Activated T-cell treated with anti-CD3 and anti-CD28 coated beads, Interleukin-2, amount 50 U/mL, for 1 hour (primary cell): ENCODE measurements around the gene ZNF32.

Experiments used
- DNase-seq: peaks from one replicate; pipeline ENCODE4 v3.0.0-alpha.2; 2020

ZNF32 gene

GRCh38 chr10:43648398-43649184 is at the start of gene ZNF32:
Gene ZNF32 (minus strand): TSS chr10:43648881. CDS start chr10:43646133, 2,748 bp downstream.
- peak; percentile 85 for DNase-seq

DNA sequence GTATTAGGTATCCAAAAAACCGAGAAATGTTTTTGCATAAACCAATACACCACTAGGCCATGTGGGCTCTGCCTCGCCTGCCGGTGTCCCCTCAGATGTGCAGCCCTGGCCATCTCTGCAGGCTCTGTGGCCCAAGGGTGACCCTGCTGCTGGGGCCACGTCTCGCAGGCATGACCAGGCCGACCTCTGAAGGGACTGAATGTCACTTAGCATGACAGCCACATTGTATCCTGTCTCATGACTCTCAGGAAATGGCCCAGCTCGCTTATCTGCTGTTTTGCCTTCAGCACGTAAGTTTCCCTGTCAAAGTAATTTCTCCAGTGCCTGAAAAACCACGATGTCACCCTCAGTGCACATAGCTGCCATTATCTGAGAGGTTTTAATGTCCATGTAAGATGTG is 49.5 kb upstream of the ZNF32 start:
- no peak for DNase-seq

DNA sequence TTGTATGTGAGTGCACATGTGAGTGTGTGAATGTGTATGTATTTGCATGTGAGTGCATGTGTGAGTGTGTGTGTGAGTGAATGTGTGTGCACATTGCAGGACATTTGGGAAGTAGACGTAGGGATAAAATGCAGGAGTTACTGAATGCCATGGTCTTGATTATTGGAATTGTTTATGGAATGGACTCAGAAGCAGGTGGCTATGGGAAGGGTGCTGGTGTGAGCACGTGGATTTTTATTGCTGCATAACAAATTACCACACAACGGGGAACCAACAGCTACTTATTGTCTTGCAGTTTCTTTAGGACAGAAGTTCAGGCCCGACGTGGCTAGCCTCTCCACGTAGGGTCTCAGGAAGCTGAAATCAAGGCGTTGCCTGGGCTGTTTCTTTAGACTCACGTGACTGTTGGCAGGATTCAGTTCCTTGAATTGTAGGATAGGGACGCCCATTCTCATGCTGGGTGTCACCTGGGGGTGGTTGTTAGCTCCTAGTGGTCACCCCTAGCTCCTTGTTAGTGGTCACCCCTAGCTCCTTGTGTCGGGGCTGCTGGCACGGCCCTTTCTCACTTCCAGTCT is 48.3 kb upstream of the ZNF32 start:
- no peak for DNase-seq

- DNase-seq: no peak
These were observed 47.0 kb upstream of the ZNF32 start for GRCh38 chr10:43695730-43696129.

DNA sequence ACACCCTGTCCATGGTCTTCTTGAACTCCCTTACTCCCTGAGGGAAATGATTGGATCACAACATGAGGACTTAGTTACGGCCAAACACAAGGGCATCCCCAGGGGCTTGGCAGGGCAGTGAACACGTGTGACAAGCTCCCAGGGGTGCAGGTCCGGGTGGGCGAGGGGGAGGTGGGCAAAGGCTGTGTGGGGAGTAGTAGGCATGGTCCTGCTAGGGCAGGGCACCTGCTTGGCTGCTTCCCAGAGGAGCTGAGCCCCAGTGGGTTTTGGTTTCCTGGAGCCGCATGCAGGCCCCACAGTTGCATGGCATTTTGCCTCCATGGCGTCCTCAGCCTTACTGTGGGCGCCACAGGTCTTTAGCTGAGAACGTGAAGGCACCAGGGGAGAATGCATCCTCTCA is 46.6 kb upstream of the ZNF32 start:
- DNase-seq: no peak

- no peak for DNase-seq
These were observed 45.8 kb upstream of the ZNF32 start for GRCh38 chr10:43694526-43694925.

GRCh38 chr10:43693602-43694001 is 44.9 kb upstream of the ZNF32 start:
- no peak for DNase-seq

DNA sequence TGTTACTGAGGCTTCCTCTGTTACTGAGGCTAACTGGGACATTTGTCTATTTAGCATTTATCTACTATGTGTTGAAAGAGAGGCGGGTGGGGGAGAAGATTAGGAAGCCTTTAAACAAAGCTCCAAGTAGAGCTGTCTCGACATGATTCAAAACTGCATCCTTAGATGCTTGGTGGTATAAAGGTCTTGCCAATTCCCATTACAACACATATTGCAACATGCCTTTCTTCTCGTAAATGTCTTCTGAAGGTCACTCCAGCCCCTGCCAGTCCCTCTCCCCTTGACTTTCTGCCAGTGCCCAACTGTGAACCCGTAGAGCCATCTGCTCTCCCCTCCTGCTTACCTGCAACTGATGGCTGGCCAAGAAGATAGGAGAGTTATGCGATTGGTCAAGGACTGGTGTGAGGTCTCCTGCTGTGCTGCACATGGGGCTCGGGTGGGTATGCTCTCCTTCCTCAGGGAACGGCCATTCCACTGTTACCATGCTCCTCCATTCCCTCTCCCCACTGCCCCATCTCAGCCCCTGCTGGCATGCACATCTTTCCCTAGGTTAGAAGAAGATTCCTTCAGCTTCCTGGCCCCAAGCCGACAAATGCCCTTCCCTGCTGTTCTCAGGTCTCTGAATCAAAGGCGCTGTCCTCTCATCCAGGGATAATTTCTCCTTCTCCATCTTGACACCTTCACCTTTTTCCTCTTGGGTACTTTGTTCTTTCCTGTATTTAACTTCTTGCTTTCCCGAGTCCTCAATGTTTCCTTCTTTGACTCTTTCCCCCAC is 43.6 kb upstream of the ZNF32 start:
- no peak for DNase-seq

DNA sequence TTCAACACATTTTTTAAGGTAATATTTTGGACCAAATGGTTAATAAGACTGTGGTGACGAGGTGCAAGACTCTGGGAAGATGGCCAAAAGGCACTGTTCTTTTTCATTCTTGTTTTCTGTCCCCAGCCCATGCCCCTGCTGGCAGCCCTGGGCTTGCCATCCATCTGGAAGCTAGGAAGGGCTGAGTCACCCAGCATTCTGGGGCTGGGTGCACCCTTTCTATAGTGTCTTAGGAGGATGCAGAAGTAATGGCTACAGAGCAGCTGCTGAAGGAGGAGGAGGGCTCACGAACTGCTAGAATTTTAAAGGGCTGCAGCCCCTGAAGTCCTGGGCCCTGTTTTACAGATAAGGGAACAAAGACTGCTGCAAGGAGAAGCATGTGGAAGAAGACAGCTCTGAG is 42.8 kb upstream of the ZNF32 start:
- no peak for DNase-seq

GRCh38 chr10:43689955-43690771 is 41.5 kb upstream of the ZNF32 start:
- DNase-seq: peak; percentile 85

DNA sequence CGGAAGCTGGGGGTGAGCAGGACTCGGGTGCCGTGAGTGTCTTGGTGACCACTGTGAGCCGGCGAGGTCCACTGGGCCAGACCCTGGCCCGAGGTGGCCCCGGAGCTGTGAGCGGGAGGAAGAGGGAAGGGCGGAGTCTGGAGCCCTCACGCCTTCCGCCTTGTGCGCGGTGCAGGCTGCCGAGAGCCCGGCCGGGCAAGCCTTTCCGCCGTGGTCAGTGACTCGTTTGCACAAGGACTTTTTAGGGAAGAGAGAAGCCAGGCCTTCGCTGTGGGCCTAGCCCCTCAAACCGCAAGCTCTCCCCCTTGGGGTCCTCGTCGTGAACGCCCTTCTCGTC is 40.9 kb upstream of the ZNF32 start:
- DNase-seq: no peak

- no peak for DNase-seq
These were observed 40.4 kb upstream of the ZNF32 start for GRCh38 chr10:43689007-43689491.

- no peak for DNase-seq
These were observed 39.7 kb upstream of the ZNF32 start for GRCh38 chr10:43688348-43688892.

GRCh38 chr10:43687373-43687772 is 38.7 kb upstream of the ZNF32 start:
- no peak for DNase-seq

- no peak for DNase-seq
These were observed 37.7 kb upstream of the ZNF32 start for GRCh38 chr10:43686414-43686813.

GRCh38 chr10:43685744-43686143 is 37.1 kb upstream of the ZNF32 start:
- DNase-seq: no peak

GRCh38 chr10:43684292-43684559 is 35.5 kb upstream of the ZNF32 start:
- DNase-seq: no peak

DNA sequence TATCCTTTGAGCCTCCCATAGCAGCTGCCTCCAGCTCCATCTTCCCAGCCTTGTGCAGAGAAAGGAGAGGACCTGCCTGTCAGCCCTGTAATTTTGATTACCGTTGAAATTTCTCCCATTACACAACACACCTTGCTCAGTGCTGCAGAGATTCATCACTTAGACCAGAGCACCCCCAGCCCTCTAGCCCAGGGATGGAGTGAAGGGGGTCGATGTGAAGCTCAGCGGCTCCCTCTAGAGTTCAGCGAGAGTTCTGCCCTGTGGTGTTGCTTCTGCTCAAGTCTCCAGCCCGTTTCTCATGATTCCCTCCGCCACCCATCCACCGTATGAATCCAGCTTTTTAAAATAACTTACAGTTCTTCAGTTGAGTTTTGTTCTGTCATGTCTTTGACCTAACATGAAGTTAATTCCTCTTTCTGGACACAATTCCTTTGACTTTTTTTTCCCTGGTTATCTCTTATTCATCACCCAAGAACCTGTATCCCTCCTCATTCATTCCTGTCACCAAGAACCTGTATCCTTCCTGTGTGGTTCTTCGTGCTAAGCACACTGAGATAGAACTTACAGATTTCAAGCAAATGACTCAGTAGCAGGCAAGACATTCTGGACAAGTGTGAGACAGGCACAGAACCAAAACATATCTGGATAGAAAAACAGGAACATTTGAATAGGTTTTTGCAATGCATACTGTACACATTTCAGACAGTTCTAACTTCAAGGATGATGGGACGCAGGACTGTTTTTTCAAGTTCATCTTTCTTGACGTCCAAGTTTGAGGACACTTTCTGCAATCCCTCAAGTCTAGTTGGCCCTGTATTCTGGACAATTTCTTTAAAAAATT is 35.0 kb upstream of the ZNF32 start:
- DNase-seq: no peak

DNA sequence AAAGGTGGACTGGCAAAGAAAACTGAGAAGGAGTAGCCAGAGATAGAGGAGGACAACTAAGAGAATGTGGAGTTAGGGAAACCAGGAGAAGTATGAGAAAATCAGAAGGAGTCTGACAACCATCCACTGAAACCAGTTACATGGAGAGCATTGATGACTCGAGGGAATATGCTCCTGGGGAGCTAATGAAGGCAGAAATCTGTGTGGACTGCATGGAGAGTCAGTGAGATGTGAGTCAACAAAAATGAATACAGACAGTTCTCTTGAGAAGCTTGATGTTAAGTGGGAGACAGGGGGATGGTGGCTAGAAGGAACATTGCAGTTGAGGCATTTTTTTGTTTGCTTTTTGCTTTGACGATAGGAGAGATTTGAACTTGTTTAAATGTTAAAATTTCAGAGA is 34.3 kb upstream of the ZNF32 start:
- DNase-seq: no peak

DNA sequence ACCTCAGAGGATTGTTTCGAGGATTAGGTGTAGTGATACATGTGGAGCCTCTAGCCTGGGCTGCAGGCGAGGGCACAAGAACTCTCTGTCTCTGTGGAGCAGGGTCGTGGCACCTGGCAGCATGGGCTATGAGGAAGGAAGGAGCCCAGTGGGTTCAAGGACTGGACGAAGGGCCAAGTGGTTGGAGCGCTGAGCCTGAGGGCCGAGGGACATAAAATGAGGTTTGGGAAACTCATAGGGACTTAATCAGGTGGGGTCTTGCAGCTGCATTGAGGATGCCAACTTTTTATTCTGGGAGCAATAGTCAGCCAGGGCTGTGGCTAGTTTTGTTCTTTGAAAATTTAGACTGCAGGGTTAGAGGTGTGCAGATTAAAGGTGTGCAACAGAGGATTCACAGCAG is 33.0 kb upstream of the ZNF32 start:
- no peak for DNase-seq

DNA sequence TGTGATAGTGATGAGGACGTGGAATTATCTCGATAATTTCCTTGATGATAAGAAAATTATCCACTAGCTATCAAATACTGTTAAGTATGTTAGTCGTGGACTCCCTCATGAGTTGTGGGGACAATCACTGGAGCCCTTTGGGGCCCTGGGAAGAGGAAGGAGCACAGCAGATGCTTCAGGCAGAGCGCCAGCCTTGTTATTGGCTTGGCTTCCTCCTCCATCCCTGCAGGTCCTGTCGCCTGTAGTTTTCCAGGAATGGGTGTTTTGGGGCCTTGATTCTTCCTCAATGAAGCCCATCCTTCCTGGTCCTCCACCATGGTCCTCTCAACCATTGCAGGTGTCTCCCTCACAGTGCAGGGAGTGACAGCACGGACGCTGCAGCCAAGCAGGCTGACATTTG is 32.5 kb upstream of the ZNF32 start:
- DNase-seq: no peak

DNA sequence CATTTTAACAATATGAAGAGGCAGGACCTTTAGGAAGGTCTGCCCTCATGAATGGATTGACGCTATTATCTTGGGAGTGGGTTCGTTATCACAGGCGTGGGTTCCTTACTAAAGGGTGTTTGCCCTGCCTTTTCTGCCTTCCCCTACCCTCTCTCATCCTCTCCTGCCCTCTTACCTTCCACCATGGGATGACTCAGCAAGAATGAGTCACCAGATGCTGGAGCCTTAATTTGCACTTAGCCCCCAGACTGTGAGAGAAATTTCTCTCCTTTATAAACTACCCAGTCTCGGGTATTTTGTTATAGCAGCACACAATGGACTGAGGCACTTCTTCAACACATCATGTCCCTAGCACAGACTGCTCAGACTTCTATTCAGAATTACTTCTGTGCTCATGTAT is 31.4 kb upstream of the ZNF32 start:
- DNase-seq: no peak
